OCI-LY1 (cell line): ENCODE results near the gene GIT2.
"Not testable (repeated sequence)": the region's sequence is repeated elsewhere in the genome, so short reads cannot be mapped to it uniquely, and the experiment has no call there.

Experiments
- H2AFZ ChIP-seq: fragments of 200-600 bp; sonication (generic), shearing (Covaris generic); 2 replicates; pipeline ENCODE4 v1.6.0; 2014; ENCODE audit warnings: antibody characterized with exemption, mild to moderate bottlenecking, low read length
- H3F3A ChIP-seq: fragments of 200-600 bp; sonication (generic), shearing (Covaris generic); 2 replicates; pipeline ENCODE4 v1.6.0; 2014; ENCODE audit warnings: mild to moderate bottlenecking, antibody characterized with exemption, low read length, moderate library complexity; ENCODE audit not compliant: insufficient read depth
- H3K27ac ChIP-seq: fragments of 200-600 bp; sonication (generic); 2 replicates; pipeline ENCODE4 v1.5.1; 2014; ENCODE audit warnings: low read length, mixed run types, mild to moderate bottlenecking, low read depth; ENCODE audit not compliant: poor library complexity, severe bottlenecking
- H3K27me3 ChIP-seq: fragments of 200-600 bp; sonication (generic); 2 replicates; pipeline ENCODE4 v1.6.0; 2014; ENCODE audit warnings: antibody characterized with exemption, mild to moderate bottlenecking, low read length, moderate library complexity; ENCODE audit not compliant: insufficient read depth
- H3K36me3 ChIP-seq: fragments of 200-600 bp; sonication (generic); 2 replicates; pipeline ENCODE4 v1.6.1; 2014; ENCODE audit warnings: mild to moderate bottlenecking, antibody characterized with exemption, low read length, moderate library complexity, mixed read lengths; ENCODE audit not compliant: insufficient read depth
- H3K4me1 ChIP-seq: fragments of 200-600 bp; sonication (generic); 2 replicates; pipeline ENCODE4 v1.5.1; 2014; ENCODE audit warnings: mild to moderate bottlenecking, low read length, moderate library complexity; ENCODE audit not compliant: insufficient read depth, severe bottlenecking
- H3K4me2 ChIP-seq: fragments of 200-600 bp; sonication (generic), shearing (Covaris generic); 2 replicates; pipeline ENCODE4 v1.6.1; 2014; ENCODE audit warnings: low read length
- H3K4me3 ChIP-seq: fragments of 200-600 bp; sonication (generic); 2 replicates; pipeline ENCODE4 v1.5.1; 2014; ENCODE audit warnings: low read length, low read depth, mild to moderate bottlenecking, mixed read lengths; ENCODE audit not compliant: poor library complexity, severe bottlenecking
- H3K79me2 ChIP-seq: fragments of 200-600 bp; shearing (Covaris generic); 2 replicates; pipeline ENCODE4 v1.6.1; 2016; ENCODE audit warnings: mixed run types, low read length, mixed read lengths; ENCODE audit not compliant: insufficient read depth
- H3K9ac ChIP-seq: fragments of 200-600 bp; sonication (generic), shearing (Covaris generic); 2 replicates; pipeline ENCODE4 v1.6.1; 2014; ENCODE audit warnings: mild to moderate bottlenecking, low read length, mixed read lengths
- H3K9me2 ChIP-seq: fragments of 200-600 bp; sonication (generic), shearing (Covaris generic); 2 replicates; pipeline ENCODE4 v1.6.1; 2014; ENCODE audit warnings: low read depth, mild to moderate bottlenecking, low read length, mixed read lengths
- H3K9me3 ChIP-seq: fragments of 200-600 bp; shearing (Covaris generic); 2 replicates; pipeline ENCODE4 v1.6.1; 2014; ENCODE audit warnings: low read length, mixed read lengths
- H4K20me1 ChIP-seq: fragments of 200-600 bp; sonication (generic), shearing (Covaris generic); 2 replicates; pipeline ENCODE4 v1.6.0; 2016; ENCODE audit warnings: mild to moderate bottlenecking, low read length; ENCODE audit not compliant: insufficient read depth
- EZH2 ChIP-seq: fragments of 200-600 bp; sonication (generic), shearing (Covaris generic); IDR thresholded peaks from 2 replicates; pipeline ENCODE4 v1.8.0; 2017; ENCODE audit warnings: borderline replicate concordance, mixed run types, mild to moderate bottlenecking, antibody characterized with exemption, low read length, moderate library complexity, mixed read lengths
- TF ChIP-seq, protein P1 (sequence below): fragments of 200-600 bp; sonication (generic), shearing (Covaris generic); IDR thresholded peaks from 2 replicates; pipeline ENCODE4 v1.5.1; 2017; ENCODE audit warnings: mild to moderate bottlenecking, antibody characterized with exemption, low read length, moderate library complexity, mixed read lengths

GIT2 gene

DNA sequence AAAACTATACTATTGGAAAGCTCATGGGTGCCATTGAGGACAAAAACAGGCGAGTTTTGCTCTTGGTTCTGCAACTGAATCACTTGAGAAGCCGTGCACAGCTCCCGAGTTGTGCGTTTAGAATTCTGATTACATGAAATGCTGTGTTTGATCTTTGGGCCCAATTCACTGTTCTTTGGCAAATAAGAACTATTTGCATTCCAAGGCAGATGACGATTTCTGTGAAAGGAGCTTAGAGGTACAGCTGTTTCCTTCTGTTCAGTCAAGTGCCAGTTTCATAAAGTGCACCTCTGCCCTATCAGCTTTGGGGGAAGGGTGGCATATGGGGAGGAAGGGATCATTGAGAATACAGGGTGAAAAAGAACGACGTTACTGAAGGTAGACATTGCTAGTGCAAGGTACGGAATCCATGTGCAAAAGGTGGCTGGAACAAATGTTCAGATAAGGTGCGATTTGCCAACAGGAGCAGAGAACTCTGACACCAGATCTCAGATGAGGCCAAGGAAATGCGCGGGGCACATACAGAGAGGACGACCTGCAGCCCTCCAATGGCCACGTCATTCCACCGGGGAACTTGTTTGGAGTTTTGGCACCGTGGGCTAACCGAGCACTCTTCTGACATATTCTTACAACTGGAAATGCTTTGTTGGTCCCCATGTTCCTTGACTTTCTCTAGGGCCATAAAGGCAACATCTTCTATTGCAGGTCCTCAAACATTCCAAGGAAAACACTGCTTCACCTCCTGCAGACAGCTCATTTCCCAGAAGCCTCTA is 66.0 kb downstream of the GIT2 start:
- no peaks in the 10 kb centered on the region for H3K9me2 ChIP-seq
- no peak overlapping the region for H3K27ac ChIP-seq
- no peak overlapping the region for H3K4me3 ChIP-seq
- H3K4me1 ChIP-seq, result no peaks in the 10 kb centered on the region
- no peaks in the 10 kb centered on the region for H3K27me3 ChIP-seq
- TF ChIP-seq, protein P1, sequence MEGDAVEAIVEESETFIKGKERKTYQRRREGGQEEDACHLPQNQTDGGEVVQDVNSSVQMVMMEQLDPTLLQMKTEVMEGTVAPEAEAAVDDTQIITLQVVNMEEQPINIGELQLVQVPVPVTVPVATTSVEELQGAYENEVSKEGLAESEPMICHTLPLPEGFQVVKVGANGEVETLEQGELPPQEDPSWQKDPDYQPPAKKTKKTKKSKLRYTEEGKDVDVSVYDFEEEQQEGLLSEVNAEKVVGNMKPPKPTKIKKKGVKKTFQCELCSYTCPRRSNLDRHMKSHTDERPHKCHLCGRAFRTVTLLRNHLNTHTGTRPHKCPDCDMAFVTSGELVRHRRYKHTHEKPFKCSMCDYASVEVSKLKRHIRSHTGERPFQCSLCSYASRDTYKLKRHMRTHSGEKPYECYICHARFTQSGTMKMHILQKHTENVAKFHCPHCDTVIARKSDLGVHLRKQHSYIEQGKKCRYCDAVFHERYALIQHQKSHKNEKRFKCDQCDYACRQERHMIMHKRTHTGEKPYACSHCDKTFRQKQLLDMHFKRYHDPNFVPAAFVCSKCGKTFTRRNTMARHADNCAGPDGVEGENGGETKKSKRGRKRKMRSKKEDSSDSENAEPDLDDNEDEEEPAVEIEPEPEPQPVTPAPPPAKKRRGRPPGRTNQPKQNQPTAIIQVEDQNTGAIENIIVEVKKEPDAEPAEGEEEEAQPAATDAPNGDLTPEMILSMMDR, result no peak
- no peak for TF ChIP-seq EZH2
- peaks cover 45% of the 10 kb centered on the region for H3K36me3 ChIP-seq
- no peaks in the 10 kb centered on the region for H3F3A ChIP-seq
- no peaks in the 10 kb centered on the region for H3K9me3 ChIP-seq
- no peaks in the 10 kb centered on the region for H3K79me2 ChIP-seq
- H3K9ac ChIP-seq, result no peak overlapping the region
- no peak overlapping the region for H2AFZ ChIP-seq
- no peaks in the 10 kb centered on the region for H4K20me1 ChIP-seq
- no peak overlapping the region for H3K4me2 ChIP-seq

- not testable (repeated sequence) for H2AFZ ChIP-seq, H3K9me2 ChIP-seq, H3K4me2 ChIP-seq, H3K9me3 ChIP-seq, H3K4me1 ChIP-seq, H3F3A ChIP-seq, H3K27ac ChIP-seq, H3K4me3 ChIP-seq, H4K20me1 ChIP-seq, H3K27me3 ChIP-seq, H3K79me2 ChIP-seq, H3K9ac ChIP-seq
- peaks cover 44% of the 10 kb centered on the region for H3K36me3 ChIP-seq
These were observed 66.8 kb downstream of the GIT2 start for GRCh38 chr12:109929326-109929725.

DNA sequence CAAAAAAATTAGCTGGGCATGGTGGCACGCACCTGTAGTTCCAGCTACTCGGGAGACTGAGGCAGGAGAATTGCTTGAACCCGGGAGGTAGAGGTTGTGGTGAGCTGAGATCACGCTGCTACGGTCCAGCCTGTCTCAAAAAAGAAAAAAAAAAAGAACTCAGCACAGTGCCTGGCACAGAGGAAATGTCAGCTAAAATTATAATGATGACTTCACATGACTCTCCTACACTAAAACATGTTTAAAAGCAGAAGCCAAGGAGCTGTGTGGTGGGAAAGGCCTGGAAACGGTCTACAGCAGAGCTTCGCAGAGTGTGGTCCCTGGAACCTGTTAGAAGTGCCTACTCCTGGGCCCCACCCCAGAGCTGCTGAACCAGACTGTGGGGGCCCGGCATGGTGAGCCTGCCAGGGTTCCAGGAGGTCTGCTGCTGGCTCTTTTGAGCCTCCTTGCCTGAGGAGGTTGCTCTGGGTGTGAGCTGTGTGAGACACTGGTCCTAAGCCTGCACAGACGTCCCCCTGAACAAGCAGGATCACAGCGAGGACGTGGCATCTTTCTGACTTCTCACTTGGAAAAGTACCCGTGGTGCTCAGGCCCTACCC is 68.0 kb downstream of the GIT2 start:
- no peaks in the 10 kb centered on the region for H3K27me3 ChIP-seq
- no peaks in the 10 kb centered on the region for H3K79me2 ChIP-seq
- H3K36me3 ChIP-seq, result peaks cover 36% of the 10 kb centered on the region
- no peaks in the 10 kb centered on the region for H3K9me3 ChIP-seq
- H3K9ac ChIP-seq, result no peak overlapping the region
- H2AFZ ChIP-seq, result no peak overlapping the region
- H4K20me1 ChIP-seq, result no peaks in the 10 kb centered on the region
- H3K9me2 ChIP-seq, result no peaks in the 10 kb centered on the region
- no peak overlapping the region for H3K27ac ChIP-seq
- H3K4me1 ChIP-seq, result peaks cover 5% of the 10 kb centered on the region
- H3K4me2 ChIP-seq, result no peak overlapping the region
- no peaks in the 10 kb centered on the region for H3F3A ChIP-seq
- TF ChIP-seq EZH2, result no peak
- TF ChIP-seq, protein P1, result no peak
- H3K4me3 ChIP-seq, result no peak overlapping the region

DNA sequence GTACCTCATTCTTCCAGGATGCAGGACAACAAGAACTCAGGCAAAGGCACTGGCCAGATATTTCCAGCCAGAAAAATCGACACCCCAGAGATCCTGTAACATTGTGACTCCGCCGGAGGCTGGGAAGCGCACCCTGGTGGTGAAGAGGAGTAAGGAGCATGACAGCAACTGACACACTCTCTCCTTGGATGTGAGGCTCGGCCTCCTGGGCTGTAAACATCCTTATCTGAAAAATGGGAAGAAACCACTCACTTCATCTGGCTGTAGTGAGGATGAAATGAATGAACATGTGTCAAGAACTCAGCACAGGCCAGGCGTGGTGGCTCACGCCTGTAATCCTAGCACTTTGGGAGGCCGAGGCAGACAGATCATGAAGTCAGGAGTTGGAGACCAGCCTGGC is 68.5 kb downstream of the GIT2 start:
- H3K36me3 ChIP-seq, result peaks cover 30% of the 10 kb centered on the region
- H3K27me3 ChIP-seq, result no peaks in the 10 kb centered on the region
- no peak overlapping the region for H3K9ac ChIP-seq
- H3K9me3 ChIP-seq, result no peaks in the 10 kb centered on the region
- H3K4me2 ChIP-seq, result no peak overlapping the region
- H3K9me2 ChIP-seq, result no peaks in the 10 kb centered on the region
- H3K27ac ChIP-seq, result no peak overlapping the region
- no peaks in the 10 kb centered on the region for H3F3A ChIP-seq
- H3K79me2 ChIP-seq, result no peaks in the 10 kb centered on the region
- H3K4me1 ChIP-seq, result peaks cover 5% of the 10 kb centered on the region
- no peak for TF ChIP-seq EZH2
- TF ChIP-seq, protein P1, result no peak; the same call in 1 of the 2 replicates
- no peak overlapping the region for H2AFZ ChIP-seq
- H4K20me1 ChIP-seq, result no peaks in the 10 kb centered on the region
- H3K4me3 ChIP-seq, result no peak overlapping the region
